ENCODE data around the gene NR6A1.
"Not testable (repeated sequence)": the region's sequence is repeated elsewhere in the genome, so short reads cannot be mapped to it uniquely, and the experiment has no call there.

NR6A1 gene

GRCh38 chr9:124758061-124758460, 13.1 kb downstream of the NR6A1 start:
- peak; percentile 72 for DNase-seq

GRCh38 chr9:124757616-124758015, 13.5 kb downstream of the NR6A1 start:
- DNase-seq, result no peak

DNA sequence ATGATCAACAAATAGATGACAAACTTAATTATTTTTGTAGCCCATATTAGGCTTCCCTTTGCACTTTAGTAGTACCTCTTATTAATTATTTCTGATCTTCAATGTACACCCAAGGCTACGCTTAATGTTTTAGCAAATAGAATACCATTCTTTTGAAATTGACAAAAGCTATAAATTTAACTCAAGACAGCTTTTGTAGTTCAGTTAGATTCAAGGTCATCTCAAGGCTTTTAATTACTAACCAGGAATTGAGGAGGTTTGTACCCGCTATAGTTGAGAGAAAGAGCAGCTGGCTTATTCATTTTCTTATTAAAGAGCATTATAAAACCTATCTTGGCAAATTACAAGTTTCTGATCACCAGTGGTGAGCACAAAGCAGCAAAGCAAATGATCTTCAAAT, 15.1 kb downstream of the NR6A1 start:
- no peak for DNase-seq

- no peak for DNase-seq
Measured at GRCh38 chr9:124755061-124755460, 16.1 kb downstream of the NR6A1 start.

GRCh38 chr9:124754289-124754688, 16.8 kb downstream of the NR6A1 start:
- DNase-seq, result no peak

- DNase-seq, result no peak
Measured at GRCh38 chr9:124752967-124753366, 18.1 kb downstream of the NR6A1 start.

DNA sequence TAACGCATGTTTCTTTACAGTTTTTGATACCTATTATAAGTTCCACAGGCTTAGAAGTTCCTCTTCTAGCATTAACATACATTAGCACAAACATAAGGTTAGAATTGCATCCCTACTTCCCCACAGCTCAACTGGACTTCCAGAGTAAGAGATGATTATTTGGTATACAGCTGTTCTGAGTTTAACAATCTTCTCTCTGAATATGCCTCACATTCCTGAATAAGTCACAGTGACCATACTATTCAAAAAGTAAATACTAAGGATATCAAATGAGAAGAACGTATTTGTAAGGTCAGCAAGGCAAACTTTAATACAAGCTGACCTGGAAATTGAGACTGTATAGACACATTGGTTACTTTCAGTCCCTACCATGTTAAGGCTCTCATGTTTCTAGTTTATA, 21.3 kb downstream of the NR6A1 start:
- no peak for DNase-seq

DNA sequence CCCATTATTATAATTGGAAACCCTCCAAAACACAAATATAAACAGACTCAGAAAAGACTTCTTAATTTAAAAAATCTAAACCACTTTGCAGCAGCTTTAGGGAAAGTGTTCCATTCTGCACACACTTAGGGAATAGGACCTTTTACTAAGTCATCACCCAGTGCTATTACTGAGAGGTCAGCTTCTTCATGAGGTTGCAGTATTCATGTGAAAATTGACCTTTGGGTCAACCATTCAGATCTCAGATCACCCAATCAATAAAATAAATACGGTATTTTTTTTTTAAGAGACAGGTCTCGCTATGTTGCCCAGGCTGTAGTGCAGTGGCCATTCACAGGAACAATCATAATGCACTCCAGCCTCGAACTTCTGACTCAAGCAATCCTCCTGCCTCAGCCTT, 21.8 kb downstream of the NR6A1 start:
- no peak for DNase-seq

DNA sequence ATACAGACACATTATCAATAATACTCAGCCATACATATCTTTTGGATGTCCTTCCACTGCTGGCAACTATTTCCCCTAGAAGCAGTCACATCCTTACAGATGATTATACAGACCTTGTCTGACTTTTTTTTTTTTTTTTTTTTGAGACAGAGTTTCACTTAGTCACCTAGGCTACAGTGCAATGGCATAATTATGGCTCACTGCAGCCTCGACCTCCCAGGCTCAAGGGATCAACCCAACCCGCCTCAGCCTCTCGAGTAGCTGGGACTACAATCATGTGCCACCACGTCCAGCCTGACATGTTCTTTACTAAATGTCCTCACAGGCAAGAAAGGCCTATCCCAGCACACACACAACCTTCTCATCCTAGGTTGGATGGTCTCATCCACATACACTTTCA, 24.0 kb downstream of the NR6A1 start:
- DNase-seq, result no peak

DNA sequence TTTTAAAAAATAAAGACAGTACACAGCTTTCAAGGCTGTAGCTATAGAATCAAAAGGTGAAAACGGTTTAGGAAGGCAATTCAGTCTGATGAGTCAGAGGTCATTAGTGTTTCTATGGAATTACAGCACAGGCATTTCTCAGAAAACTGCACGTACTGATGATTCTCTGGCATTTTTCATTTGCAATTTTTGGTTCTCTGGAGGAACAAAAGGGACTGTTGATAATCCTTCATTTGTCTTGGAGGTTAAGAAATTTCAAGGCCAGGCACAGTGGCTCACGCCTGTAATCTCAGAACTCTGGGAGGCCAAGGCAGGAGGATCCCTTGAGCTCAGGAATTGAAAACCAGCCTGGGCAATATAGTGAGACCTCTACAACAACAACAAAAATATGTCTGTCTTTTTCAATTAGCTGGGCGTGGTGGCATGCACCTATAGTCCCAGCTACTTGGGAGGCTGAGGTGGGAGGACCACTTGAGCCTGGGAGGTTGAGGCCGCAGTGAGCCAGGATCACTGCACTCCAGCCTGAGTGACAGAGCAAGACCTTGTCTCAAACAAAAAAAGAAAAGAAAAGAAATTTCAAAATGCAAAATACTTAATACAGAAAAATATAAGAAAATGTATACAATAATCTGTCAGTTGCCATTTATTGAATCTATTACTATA, 27.3 kb downstream of the NR6A1 start:
- DNase-seq, result no peak

DNA sequence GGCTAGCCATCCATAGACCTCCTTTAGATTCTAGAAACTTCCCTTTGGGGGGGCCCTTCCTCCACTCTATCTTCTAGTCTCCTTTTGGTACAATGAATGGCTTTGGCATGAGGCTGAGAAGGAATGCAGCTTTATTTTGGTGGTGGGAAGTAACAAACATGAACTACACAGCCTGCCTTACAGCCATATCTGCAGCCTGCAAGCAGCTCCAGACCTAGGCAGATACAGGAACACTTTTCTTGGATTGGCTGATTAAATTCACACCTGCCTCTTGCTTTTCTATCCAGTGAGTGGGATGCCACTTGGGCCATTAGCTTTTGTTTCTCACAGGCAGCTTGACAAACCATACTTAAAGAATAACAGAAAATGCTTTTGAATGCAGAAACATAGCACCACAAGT, 28.2 kb downstream of the NR6A1 start:
- no peak for DNase-seq

GRCh38 chr9:124741662-124742061, 29.4 kb downstream of the NR6A1 start:
- DNase-seq, result no peak

DNA sequence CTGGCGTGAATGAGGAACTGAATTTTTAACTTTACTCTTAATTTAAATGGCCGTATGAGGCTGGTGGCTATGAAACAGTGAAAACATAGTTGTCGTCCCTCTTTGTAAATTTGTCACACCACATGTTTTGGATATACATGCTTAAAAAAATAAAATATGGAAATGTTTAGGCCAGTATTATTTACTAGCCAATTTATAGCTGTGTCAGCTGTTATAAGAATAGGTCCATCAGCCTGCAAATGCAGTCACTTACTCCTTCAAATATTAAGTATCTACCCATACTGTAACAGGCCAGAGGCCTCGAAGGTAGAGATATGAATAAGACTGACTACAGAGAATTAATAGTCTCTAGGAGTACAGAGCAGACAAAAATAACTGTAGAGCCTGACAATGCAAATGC, 30.0 kb downstream of the NR6A1 start:
- DNase-seq, result no peak

DNA sequence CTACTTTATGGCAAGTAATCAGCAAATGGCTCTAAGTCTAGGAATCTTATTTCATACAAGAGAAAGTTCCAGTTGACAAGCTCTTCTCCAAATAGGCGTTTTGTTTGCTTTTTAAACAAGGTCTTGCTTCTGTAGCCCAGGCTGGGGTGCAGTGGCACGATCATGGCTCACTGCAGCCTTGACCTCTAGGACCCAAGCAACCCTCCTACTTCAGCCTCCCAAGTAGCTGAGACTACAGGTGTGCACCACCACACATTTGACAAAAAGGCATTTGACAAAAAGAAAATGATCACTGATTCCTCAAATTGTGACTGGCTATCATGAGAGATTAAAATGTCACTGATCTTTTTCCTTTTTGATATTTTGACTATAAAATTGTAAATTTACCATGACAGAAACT, 31.8 kb downstream of the NR6A1 start:
- DNase-seq, result no peak

- DNase-seq, result not testable (repeated sequence)
Measured at GRCh38 chr9:124738075-124738474, 33.0 kb downstream of the NR6A1 start.

DNA sequence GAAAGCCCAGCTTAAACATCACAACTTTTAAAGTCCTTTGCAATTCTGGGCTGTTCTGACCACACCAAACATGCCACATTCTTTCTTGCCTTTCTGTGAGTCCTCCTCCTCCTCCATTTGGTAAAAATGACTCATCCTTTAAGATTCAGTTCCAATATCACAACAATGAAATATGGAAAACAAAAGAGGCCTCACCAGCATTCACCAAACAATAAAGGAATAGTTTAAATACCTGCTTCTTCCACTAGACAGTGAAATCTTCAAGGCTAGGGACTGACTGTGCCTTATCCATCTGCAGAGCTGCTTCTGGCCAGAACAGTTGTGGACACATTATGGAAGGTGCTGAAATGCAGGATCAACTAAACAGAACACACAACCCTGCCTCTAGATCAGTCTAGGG, 36.0 kb downstream of the NR6A1 start:
- DNase-seq, result no peak

GRCh38 chr9:124734741-124735083, 36.4 kb downstream of the NR6A1 start:
- not testable (repeated sequence) for DNase-seq

DNA sequence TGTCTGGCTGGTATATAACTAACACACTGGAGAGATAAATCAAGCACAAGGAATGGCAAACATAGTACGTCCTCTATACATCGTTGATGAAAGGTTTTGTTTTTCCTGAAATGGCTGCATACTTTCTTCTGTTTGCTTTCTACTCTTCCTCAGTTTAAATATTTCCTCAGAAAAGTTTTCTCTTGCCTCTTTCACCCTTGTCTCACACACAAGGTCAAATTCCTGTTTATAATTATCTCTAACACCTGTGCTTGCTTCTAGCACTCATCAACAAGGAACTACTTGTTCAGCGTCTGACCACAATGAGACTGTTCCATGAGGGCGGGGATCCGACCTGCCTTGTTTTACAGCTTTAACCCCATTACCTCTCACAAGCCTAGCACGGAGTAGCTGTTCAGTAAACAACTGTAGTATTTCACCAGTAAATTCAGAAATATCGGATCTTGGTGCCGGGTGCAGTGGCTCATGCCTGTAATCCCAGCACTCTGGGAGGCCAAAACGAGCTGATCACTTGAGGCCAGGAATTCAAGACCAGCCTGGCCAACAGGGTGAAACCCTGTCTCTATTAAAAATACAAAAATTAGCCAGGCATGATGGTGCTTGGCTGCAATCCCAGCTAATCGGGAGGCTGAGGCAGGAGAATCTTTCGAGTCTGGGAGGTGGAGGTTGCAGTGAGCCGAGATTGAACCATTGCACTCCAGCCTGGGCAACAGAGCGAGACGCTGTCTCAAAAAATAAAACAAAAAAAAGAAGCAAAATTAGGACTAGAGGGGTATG, 37.0 kb downstream of the NR6A1 start:
- no peak for DNase-seq

DNA sequence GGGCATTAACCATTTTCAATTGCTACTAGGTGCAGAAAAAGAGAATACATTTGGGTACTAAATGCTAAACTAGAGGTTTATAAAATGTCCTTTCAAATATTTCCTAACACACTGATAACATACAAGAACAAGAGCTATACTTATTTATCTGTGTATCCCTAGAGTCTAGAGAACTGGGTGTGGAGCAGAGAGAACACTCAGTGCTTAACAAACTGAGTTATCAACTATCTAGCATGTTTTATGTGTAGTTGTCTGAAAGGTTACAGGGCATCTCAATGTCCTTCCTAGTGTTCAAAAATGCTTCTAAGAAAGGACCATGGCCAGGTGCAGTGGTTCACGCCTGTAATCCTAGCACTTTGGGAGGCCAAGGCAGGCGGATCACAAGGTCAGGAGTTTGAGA, 40.3 kb downstream of the NR6A1 start:
- no peak for DNase-seq

DNA sequence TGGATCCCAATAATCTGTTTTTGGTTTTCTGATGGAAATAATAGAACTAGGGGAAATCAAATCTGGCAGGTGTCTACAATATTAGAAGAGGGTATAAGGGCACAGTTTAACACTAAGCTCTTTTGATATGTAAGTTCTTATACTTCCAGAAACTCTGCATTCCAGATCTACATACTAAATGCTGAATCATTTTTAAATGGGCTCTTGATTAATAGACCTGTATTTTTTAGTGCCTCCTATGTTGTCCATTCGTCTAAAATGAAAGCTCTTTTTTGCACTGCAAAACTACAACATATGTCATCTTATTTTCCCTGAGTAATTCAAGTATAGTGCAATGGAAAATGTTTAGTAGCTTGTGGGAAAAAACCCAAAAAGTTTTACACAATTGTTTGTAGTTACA, 44.2 kb downstream of the NR6A1 start:
- DNase-seq, result no peak

DNA sequence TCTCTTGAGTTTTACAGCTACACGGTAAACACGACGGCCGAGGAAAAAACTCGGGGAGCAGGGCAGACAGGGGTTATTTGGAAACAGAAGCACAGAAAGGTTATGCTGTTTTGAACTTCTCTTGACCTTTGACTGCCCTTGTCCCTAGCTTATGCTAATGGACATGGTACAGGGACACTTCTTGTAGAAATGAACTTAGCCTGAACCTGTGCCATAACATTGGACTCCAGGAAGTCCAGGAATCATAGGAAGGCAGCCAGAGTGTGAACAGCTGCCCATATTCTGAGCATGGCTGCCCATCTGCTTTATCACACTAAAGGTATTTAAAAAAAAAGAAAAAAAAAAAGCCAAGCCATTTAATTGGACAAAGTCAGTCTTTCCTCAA, 46.1 kb downstream of the NR6A1 start:
- no peak for DNase-seq

GRCh38 chr9:124724415-124725067, 46.6 kb downstream of the NR6A1 start:
- no peak for DNase-seq

DNA sequence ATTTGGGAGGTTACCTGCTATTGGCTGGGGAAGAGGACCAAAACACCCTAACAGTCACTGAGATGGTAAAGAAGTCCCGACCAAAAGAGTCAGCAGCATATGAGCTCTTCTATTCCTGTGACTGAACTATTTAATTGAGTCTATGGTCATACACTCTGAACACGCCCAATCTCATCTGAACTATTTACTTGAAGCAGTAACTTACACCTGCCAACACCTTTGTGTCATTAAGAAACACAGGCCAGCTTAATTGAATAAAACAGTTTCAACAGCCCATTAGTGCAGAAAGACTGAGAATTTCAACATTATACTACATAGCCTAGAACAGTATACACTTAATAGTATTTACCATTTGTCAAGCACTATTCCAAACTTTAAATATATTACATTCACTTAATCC, 47.8 kb downstream of the NR6A1 start:
- no peak for DNase-seq

GRCh38 chr9:124721109-124721906, 49.8 kb downstream of the NR6A1 start:
- DNase-seq, result no peak

All from GDM1 (cell line).